Effector memory CD4-positive, alpha-beta T cell (primary cell): Measurements from ENCODE around the gene ITPR2.
"Not testable (repeated sequence)": the region's sequence is repeated elsewhere in the genome, so short reads cannot be mapped to it uniquely, and the experiment has no call there.

ENCODE experiments used
- DNase-seq, 3 donors: peaks; one replicate each; pipeline ENCODE4 v3.0.0-alpha.2; 2020
- H3K27ac ChIP-seq: 2 replicates; pipeline ENCODE4 v1.7.0; 2013; ENCODE audit warnings: mild to moderate bottlenecking, low read length, moderate library complexity; ENCODE audit not compliant: insufficient read depth, poor library complexity, severe bottlenecking
- H3K27me3 ChIP-seq: replicated peaks from 2 replicates; pipeline ENCODE4 v1.7.0; 2013; ENCODE audit warnings: mild to moderate bottlenecking, low read length; ENCODE audit not compliant: insufficient read depth, control insufficient read depth, poor library complexity, severe bottlenecking
- H3K36me3 ChIP-seq: 2 replicates; pipeline ENCODE4 v1.7.0; 2013; ENCODE audit warnings: mild to moderate bottlenecking, low read length, moderate library complexity; ENCODE audit not compliant: control insufficient read depth, insufficient read depth
- H3K4me1 ChIP-seq: 2 replicates; pipeline ENCODE4 v1.7.0; 2013; ENCODE audit warnings: low read length, mild to moderate bottlenecking; ENCODE audit not compliant: control insufficient read depth, insufficient read depth, poor library complexity, severe bottlenecking
- H3K4me3 ChIP-seq: 2 replicates; pipeline ENCODE4 v1.7.0; 2013; ENCODE audit warnings: low read length, low read depth, mild to moderate bottlenecking; ENCODE audit not compliant: insufficient read depth, poor library complexity, severe bottlenecking
- H3K9me3 ChIP-seq: 2 replicates; pipeline ENCODE4 v1.7.0; 2013; ENCODE audit warnings: mild to moderate bottlenecking, low read length, moderate library complexity; ENCODE audit not compliant: control insufficient read depth

Gene ITPR2

GRCh38 chr12:26683443-26683842, 149.6 kb downstream of the ITPR2 start:
- no peaks in the 10 kb centered on the region for H3K27me3 ChIP-seq
- no peak for DNase-seq

GRCh38 chr12:26680727-26681455, 152.1 kb downstream of the ITPR2 start:
- H3K27ac ChIP-seq: no peak overlapping the region
- no peak for DNase-seq
- H3K36me3 ChIP-seq: peaks cover 26% of the 10 kb centered on the region
- no peaks in the 10 kb centered on the region for H3K27me3 ChIP-seq
- no peaks in the 10 kb centered on the region for H3K4me1 ChIP-seq
- no peaks in the 10 kb centered on the region for H3K9me3 ChIP-seq
- no peak overlapping the region for H3K4me3 ChIP-seq

More at GRCh38 chr12:26683443-26683842, 149.6 kb downstream of the ITPR2 start:
- Histone ChIP-seq H3K4me3 (no peak overlapping the region), H3K36me3 (peaks cover 22% of the 10 kb centered on the region), H3K9me3 (no peaks in the 10 kb centered on the region), H3K27ac (no peak overlapping the region), H3K4me1 (no peaks in the 10 kb centered on the region)

GRCh38 chr12:26678697-26679660, 154.0 kb downstream of the ITPR2 start:
- Histone ChIP-seq H3K9me3 (no peaks in the 10 kb centered on the region), H3K27ac (no peak overlapping the region), H3K27me3 (no peaks in the 10 kb centered on the region), H3K4me3 (no peak overlapping the region), H3K4me1 (no peaks in the 10 kb centered on the region), H3K36me3 (peaks cover 14% of the 10 kb centered on the region)
- DNase-seq: no peak

GRCh38 chr12:26671487-26671886, 161.5 kb downstream of the ITPR2 start:
- H3K4me3 ChIP-seq, H3K36me3 ChIP-seq, DNase-seq, H3K27me3 ChIP-seq, H3K27ac ChIP-seq, H3K9me3 ChIP-seq, H3K4me1 ChIP-seq: not testable (repeated sequence)

- Histone ChIP-seq H3K4me1 (no peaks in the 10 kb centered on the region), H3K36me3 (peaks cover 4% of the 10 kb centered on the region), H3K27me3 (no peaks in the 10 kb centered on the region), H3K4me3 (no peak overlapping the region), H3K9me3 (no peaks in the 10 kb centered on the region), H3K27ac (no peak overlapping the region)
- no peak for DNase-seq
Measured at GRCh38 chr12:26668847-26669246, 164.1 kb downstream of the ITPR2 start.

GRCh38 chr12:26668230-26668629, 164.8 kb downstream of the ITPR2 start:
- peaks cover 5% of the 10 kb centered on the region for H3K36me3 ChIP-seq
- no peaks in the 10 kb centered on the region for H3K27me3 ChIP-seq
- H3K9me3 ChIP-seq: no peaks in the 10 kb centered on the region
- H3K4me1 ChIP-seq: no peaks in the 10 kb centered on the region
- no peak for DNase-seq
- H3K4me3 ChIP-seq: no peak overlapping the region
- no peak overlapping the region for H3K27ac ChIP-seq

- no peaks in the 10 kb centered on the region for H3K4me1 ChIP-seq
Measured at GRCh38 chr12:26666286-26666685, 166.7 kb downstream of the ITPR2 start.

GRCh38 chr12:26661399-26661798, 171.6 kb downstream of the ITPR2 start:
- no peaks in the 10 kb centered on the region for H3K27me3 ChIP-seq
- H3K36me3 ChIP-seq: peaks cover 31% of the 10 kb centered on the region
- no peak overlapping the region for H3K4me3 ChIP-seq
- H3K4me1 ChIP-seq: no peaks in the 10 kb centered on the region
- no peak overlapping the region for H3K27ac ChIP-seq
- no peak for DNase-seq
- no peaks in the 10 kb centered on the region for H3K9me3 ChIP-seq

More at GRCh38 chr12:26666286-26666685, 166.7 kb downstream of the ITPR2 start:
- no peaks in the 10 kb centered on the region for H3K27me3 ChIP-seq
- peaks cover 11% of the 10 kb centered on the region for H3K36me3 ChIP-seq
- DNase-seq: no peak
- no peaks in the 10 kb centered on the region for H3K9me3 ChIP-seq
- H3K27ac ChIP-seq: no peak overlapping the region
- no peak overlapping the region for H3K4me3 ChIP-seq

- H3K4me1 ChIP-seq: no peaks in the 10 kb centered on the region
- no peak overlapping the region for H3K27ac ChIP-seq
- no peaks in the 10 kb centered on the region for H3K9me3 ChIP-seq
- no peaks in the 10 kb centered on the region for H3K27me3 ChIP-seq
- no peak overlapping the region for H3K4me3 ChIP-seq
- H3K36me3 ChIP-seq: peaks cover 37% of the 10 kb centered on the region
- DNase-seq: no peak
Measured at GRCh38 chr12:26659930-26660329, 173.1 kb downstream of the ITPR2 start.

- no peaks in the 10 kb centered on the region for H3K27me3 ChIP-seq
- H3K36me3 ChIP-seq: peaks cover 46% of the 10 kb centered on the region
- no peaks in the 10 kb centered on the region for H3K4me1 ChIP-seq
- H3K27ac ChIP-seq: no peak overlapping the region
- no peaks in the 10 kb centered on the region for H3K9me3 ChIP-seq
- no peak for DNase-seq
- no peak overlapping the region for H3K4me3 ChIP-seq
Measured at GRCh38 chr12:26658991-26659390, 174.0 kb downstream of the ITPR2 start.
